Nephron (organoid): ENCODE data around the gene SAC3D1.

Experiments
- H3K27ac Mint-ChIP-seq, 3 experiments: 2 replicates each; pipeline ENCODE4 v1.8.0; 2020; ENCODE audit warnings: mixed read lengths in 3 of 3, mild to moderate bottlenecking in 2 of 3, moderate library complexity in 1 of 3
- H3K27me3 Mint-ChIP-seq: 2 replicates; pipeline ENCODE4 v1.8.0; 2021; ENCODE audit warnings: low read depth, mild to moderate bottlenecking, moderate library complexity, mixed read lengths
- H3K36me3 Mint-ChIP-seq: 2 replicates; pipeline ENCODE4 v1.8.0; 2020; ENCODE audit warnings: low read depth, mixed read lengths
- H3K4me1 Mint-ChIP-seq: 2 replicates; pipeline ENCODE4 v1.8.0; 2020; ENCODE audit warnings: mixed read lengths
- H3K4me3 Mint-ChIP-seq, 3 experiments: 2 replicates each; pipeline ENCODE4 v1.8.0; 2020; ENCODE audit warnings: mild to moderate bottlenecking in 3 of 3, mixed read lengths in 3 of 3, moderate library complexity in 2 of 3
- H3K9me3 Mint-ChIP-seq: 2 replicates; pipeline ENCODE4 v1.8.0; 2020; ENCODE audit warnings: mixed read lengths
- TF ChIP-seq, protein P1 (sequence below), 3 experiments: fragments of 200-600 bp; sonication (generic); IDR thresholded peaks; one replicate each; pipeline ENCODE4 v1.5.0; 2021; ENCODE audit warnings: antibody characterized with exemption in 3 of 3; ENCODE audit not compliant: unreplicated experiment in 3 of 3

The SAC3D1 gene

GRCh38 chr11:65040847-65041622 is at the start of gene SAC3D1:
TSS of gene SAC3D1 (plus strand) at chr11:65041210. CDS start at chr11:65041293, 83 bp downstream.
- peaks cover 3% of the 10 kb centered on the region for H3K27me3 Mint-ChIP-seq
- H3K4me1 Mint-ChIP-seq, result peaks cover 13% of the 10 kb centered on the region
- H3K9me3 Mint-ChIP-seq, result no peaks in the 10 kb centered on the region
- peaks cover 12% of the 10 kb centered on the region for H3K36me3 Mint-ChIP-seq
- H3K27ac Mint-ChIP-seq, result peak within 1 kb of the TSS; percentile 98 to 99 (median 98)
- TF ChIP-seq, protein P1, sequence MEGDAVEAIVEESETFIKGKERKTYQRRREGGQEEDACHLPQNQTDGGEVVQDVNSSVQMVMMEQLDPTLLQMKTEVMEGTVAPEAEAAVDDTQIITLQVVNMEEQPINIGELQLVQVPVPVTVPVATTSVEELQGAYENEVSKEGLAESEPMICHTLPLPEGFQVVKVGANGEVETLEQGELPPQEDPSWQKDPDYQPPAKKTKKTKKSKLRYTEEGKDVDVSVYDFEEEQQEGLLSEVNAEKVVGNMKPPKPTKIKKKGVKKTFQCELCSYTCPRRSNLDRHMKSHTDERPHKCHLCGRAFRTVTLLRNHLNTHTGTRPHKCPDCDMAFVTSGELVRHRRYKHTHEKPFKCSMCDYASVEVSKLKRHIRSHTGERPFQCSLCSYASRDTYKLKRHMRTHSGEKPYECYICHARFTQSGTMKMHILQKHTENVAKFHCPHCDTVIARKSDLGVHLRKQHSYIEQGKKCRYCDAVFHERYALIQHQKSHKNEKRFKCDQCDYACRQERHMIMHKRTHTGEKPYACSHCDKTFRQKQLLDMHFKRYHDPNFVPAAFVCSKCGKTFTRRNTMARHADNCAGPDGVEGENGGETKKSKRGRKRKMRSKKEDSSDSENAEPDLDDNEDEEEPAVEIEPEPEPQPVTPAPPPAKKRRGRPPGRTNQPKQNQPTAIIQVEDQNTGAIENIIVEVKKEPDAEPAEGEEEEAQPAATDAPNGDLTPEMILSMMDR (IDR thresholded peaks at IDR 0.05; ENCODE audit: unreplicated experiment in 3 of 3), result no peak
- H3K4me3 Mint-ChIP-seq, result peak within 1 kb of the TSS; percentile 94 to 97 (median 97)

DNA sequence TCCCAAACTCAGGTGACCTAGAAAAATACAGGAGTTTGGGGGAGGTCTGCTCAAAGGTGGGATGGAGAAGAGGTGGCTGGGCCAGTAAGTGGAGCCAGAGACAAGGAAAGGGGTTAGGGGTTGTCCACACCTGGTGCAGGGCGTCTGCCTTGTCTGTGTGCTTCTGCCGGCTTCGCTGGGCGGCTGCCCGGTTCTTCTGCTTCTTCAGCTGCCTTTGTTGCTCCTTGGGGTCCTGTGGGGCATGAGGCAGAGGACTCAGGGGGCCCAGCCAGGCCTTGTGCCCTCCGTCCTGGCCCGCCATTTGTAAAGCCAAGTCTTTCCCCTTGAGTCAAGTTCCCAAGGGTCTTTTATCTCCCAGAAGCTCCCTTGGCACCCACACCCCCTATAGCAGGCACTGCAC is 46.7 kb upstream of the SAC3D1 start:
- no peaks in the 10 kb centered on the region for H3K9me3 Mint-ChIP-seq
- H3K36me3 Mint-ChIP-seq, result no peaks in the 10 kb centered on the region
- no peak overlapping the region for H3K27ac Mint-ChIP-seq
- TF ChIP-seq, protein P1 (IDR thresholded peaks at IDR 0.05; ENCODE audit: unreplicated experiment in 3 of 3), result no peak
- H3K27me3 Mint-ChIP-seq, result no peaks in the 10 kb centered on the region
- H3K4me1 Mint-ChIP-seq, result peaks cover 33% of the 10 kb centered on the region
- H3K4me3 Mint-ChIP-seq, result no peak overlapping the region

- Mint-ChIP-seq H3K27me3 (no peaks in the 10 kb centered on the region), H3K9me3 (no peaks in the 10 kb centered on the region), H3K4me1 (peaks cover 23% of the 10 kb centered on the region), H3K36me3 (no peaks in the 10 kb centered on the region), H3K4me3 (peak overlapping the region in 2 of 3 experiments; percentile 31 to 39), H3K27ac (peak overlapping the region in 2 of 3 experiments; percentile 75 to 88)
- TF ChIP-seq, protein P1 (IDR thresholded peaks at IDR 0.05; ENCODE audit: unreplicated experiment in 3 of 3), result no peak
Measured at GRCh38 chr11:64996327-64996709, 44.7 kb upstream of the SAC3D1 start.

GRCh38 chr11:64996710-64997380 is 44.2 kb upstream of the SAC3D1 start, which contains the start of gene BATF2:
TSS of gene BATF2 (minus strand) at chr11:64996971. CDS start at chr11:64996914, 57 bp downstream.
- peak within 1 kb of the TSS in 2 of 3 experiments; percentile 75 to 88 for H3K27ac Mint-ChIP-seq
- TF ChIP-seq, protein P1 (IDR thresholded peaks at IDR 0.05; ENCODE audit: unreplicated experiment in 3 of 3), result peak; percentile 26 to 53 (median 43)
- H3K27me3 Mint-ChIP-seq, result no peaks in the 10 kb centered on the region
- H3K9me3 Mint-ChIP-seq, result no peaks in the 10 kb centered on the region
- H3K4me1 Mint-ChIP-seq, result peaks cover 18% of the 10 kb centered on the region
- H3K36me3 Mint-ChIP-seq, result no peaks in the 10 kb centered on the region
- H3K4me3 Mint-ChIP-seq, result peak within 1 kb of the TSS in 2 of 3 experiments; percentile 31 to 39

DNA sequence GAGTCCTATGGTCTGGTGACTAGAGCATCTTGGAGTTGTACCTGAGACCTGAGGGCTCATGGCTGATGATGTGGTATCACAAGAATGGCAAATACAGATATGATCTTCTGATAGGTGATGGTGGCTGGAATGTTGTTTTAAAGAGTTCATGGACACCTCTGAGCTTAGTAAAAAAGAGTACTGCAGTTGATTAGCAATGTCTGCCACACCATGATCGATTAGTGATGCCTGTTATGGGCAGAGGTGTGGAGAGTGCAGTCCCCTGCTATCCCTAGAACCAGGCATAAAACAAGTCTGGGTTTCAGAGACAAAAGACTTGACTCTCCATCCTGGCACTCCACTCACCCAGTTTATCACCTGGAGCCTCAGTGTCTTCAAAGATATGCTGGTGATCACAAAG is 42.9 kb upstream of the SAC3D1 start:
- TF ChIP-seq, protein P1 (IDR thresholded peaks at IDR 0.05; ENCODE audit: unreplicated experiment in 3 of 3), result no peak
- peak overlapping the region in 2 of 3 experiments; percentile 20 to 89 for H3K27ac Mint-ChIP-seq
- H3K4me3 Mint-ChIP-seq, result no peak overlapping the region
- no peaks in the 10 kb centered on the region for H3K36me3 Mint-ChIP-seq
- no peaks in the 10 kb centered on the region for H3K9me3 Mint-ChIP-seq
- peaks cover under 1% of the 10 kb centered on the region for H3K27me3 Mint-ChIP-seq
- H3K4me1 Mint-ChIP-seq, result peaks cover 18% of the 10 kb centered on the region
